RKO (cell line): ENCODE measurements around the gene BAG3.
"Not testable (repeated sequence)": the region's sequence is repeated elsewhere in the genome, so short reads cannot be mapped to it uniquely, and the experiment has no call there.

ENCODE experiments used
- DNase-seq: peaks from one replicate; pipeline ENCODE4 v3.0.0-alpha.2; 2016; ENCODE audit warnings: low spot score

Gene BAG3

GRCh38 chr10:119650692-119651513, at the start of gene BAG3:
BAG3 (plus strand) TSS chr10:119651380; CDS start chr10:119651676, 296 bp downstream.
- peak; percentile 96 for DNase-seq

- DNase-seq: no peak
Measured at GRCh38 chr10:119602241-119603095, 48.7 kb upstream of the BAG3 start.

GRCh38 chr10:119604468-119604867, 46.7 kb upstream of the BAG3 start:
- no peak for DNase-seq

GRCh38 chr10:119608316-119609155, 42.6 kb upstream of the BAG3 start:
- peak; percentile 46 for DNase-seq

- DNase-seq: no peak
Measured at GRCh38 chr10:119609516-119609915, 41.7 kb upstream of the BAG3 start.

- no peak for DNase-seq
Measured at GRCh38 chr10:119611433-119611832, 39.7 kb upstream of the BAG3 start.

GRCh38 chr10:119613741-119614140, 37.4 kb upstream of the BAG3 start:
- no peak for DNase-seq

GRCh38 chr10:119614686-119615085, 36.5 kb upstream of the BAG3 start:
- DNase-seq: no peak

- DNase-seq: no peak
Measured at GRCh38 chr10:119616882-119617570, 34.2 kb upstream of the BAG3 start.

GRCh38 chr10:119619215-119619614, 32.0 kb upstream of the BAG3 start:
- no peak for DNase-seq

GRCh38 chr10:119619811-119620210, 31.4 kb upstream of the BAG3 start:
- not testable (repeated sequence) for DNase-seq

GRCh38 chr10:119620241-119621077, 30.7 kb upstream of the BAG3 start:
- DNase-seq: no peak

- no peak for DNase-seq
Measured at GRCh38 chr10:119621078-119621384, 30.1 kb upstream of the BAG3 start.

GRCh38 chr10:119625570-119626280, 25.5 kb upstream of the BAG3 start:
- peak; percentile 24 for DNase-seq

GRCh38 chr10:119630300-119630699, 20.9 kb upstream of the BAG3 start:
- DNase-seq: no peak

GRCh38 chr10:119633538-119634218, 17.5 kb upstream of the BAG3 start:
- DNase-seq: no peak

GRCh38 chr10:119634219-119634544, 17.0 kb upstream of the BAG3 start:
- DNase-seq: no peak

GRCh38 chr10:119637631-119638030, 13.5 kb upstream of the BAG3 start:
- DNase-seq: no peak

GRCh38 chr10:119638982-119639381, 12.2 kb upstream of the BAG3 start:
- DNase-seq: no peak

- DNase-seq: no peak
Measured at GRCh38 chr10:119640384-119640783, 10.8 kb upstream of the BAG3 start.
